ENCODE results near the gene NPL. TPM values are rescaled to one million over a fixed set of nuclear protein-coding genes. Genes with fewer than 3 reads are reported as not detected.

NPL gene
- total RNA-seq, 1 donor from 2014 or later = 5.3 TPM

DNA sequence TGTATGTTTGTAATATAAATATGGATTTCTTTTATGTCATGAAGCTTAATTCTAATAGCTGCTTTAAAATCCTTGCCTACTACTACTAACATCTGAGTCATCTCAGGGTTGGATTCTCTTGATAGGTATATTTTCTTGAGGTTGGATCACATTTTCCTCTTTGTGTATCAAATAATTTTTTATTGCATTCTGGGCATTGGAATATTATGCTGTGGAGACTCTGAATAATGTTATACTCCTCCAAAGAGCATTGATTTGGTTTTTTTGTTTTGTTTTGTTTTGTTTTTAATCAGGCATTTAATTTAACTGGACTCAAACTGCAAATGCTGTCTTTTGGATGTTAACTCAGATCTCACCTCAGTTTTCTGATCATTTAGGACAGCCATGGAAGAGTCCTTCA is 57.5 kb downstream of the NPL start:
- no peak for DNase-seq
- peaks cover 80% of the 10 kb centered on the region for H3K36me3 ChIP-seq

GRCh38 chr1:182848736-182849135 is 59.2 kb downstream of the NPL start:
- Histone ChIP-seq H3K4me3 (no peak overlapping the region), H3K36me3 (peaks cover 92% of the 10 kb centered on the region), H3K9me3 (replicated peaks) (no peaks in the 10 kb centered on the region), H3K4me1 (peaks cover 30% of the 10 kb centered on the region), H3K27ac (replicated peaks) (no peak overlapping the region), H3K27me3 (ENCODE audit: low read depth) (no peaks in the 10 kb centered on the region)
- TF ChIP-seq CTCF (IDR thresholded peaks at IDR 0.05; ENCODE audit: borderline replicate concordance) = no peak
- DNase-seq = no peak
- intact Hi-C loops (cut with micrococcal nuclease) = no loop called here

More for the DNA sequence above, 57.5 kb downstream of the NPL start:
- TF ChIP-seq CTCF (IDR thresholded peaks at IDR 0.05; ENCODE audit: borderline replicate concordance) = no peak
- H3K4me3 ChIP-seq = no peak overlapping the region
- H3K27ac ChIP-seq (replicated peaks) = no peak overlapping the region
- H3K9me3 ChIP-seq (replicated peaks) = no peaks in the 10 kb centered on the region
- H3K4me1 ChIP-seq = peaks cover 46% of the 10 kb centered on the region
- H3K27me3 ChIP-seq (ENCODE audit: low read depth) = no peaks in the 10 kb centered on the region
- intact Hi-C loops (cut with micrococcal nuclease) = no loop called here

DNA sequence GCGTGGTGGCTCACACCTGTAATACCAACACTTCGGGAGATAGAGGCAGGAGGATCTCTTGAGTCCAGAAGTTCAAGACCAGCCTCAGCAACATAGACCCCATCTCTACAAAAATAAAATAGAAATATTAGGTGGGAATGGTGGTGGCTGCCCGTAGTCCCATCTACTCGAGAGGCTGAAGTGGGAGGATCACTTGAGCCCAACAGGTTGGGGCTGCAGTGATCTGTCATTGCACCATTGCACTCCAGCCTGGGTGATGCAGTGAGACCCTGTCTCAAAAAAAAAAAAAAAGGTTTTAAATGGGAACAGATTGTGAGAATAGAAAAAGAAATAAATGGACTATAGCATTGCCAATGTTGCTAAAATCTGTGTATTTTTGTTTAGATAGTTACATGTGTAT is 60.7 kb downstream of the NPL start:
- H3K36me3 ChIP-seq = peaks cover 92% of the 10 kb centered on the region
- no peak for DNase-seq
- intact Hi-C loops (cut with micrococcal nuclease) = no loop called here

GRCh38 chr1:182851825-182852224 is 62.3 kb downstream of the NPL start:
- no peaks in the 10 kb centered on the region for H3K9me3 ChIP-seq (replicated peaks)
- H3K36me3 ChIP-seq = peaks cover 98% of the 10 kb centered on the region
- H3K27ac ChIP-seq (replicated peaks) = no peak overlapping the region
- TF ChIP-seq CTCF (IDR thresholded peaks at IDR 0.05; ENCODE audit: borderline replicate concordance) = no peak
- peaks cover 27% of the 10 kb centered on the region for H3K4me1 ChIP-seq
- DNase-seq = no peak
- H3K4me3 ChIP-seq = no peak overlapping the region
- intact Hi-C loops (cut with micrococcal nuclease) = no loop called here
- no peaks in the 10 kb centered on the region for H3K27me3 ChIP-seq (ENCODE audit: low read depth)

More for the DNA sequence above, 60.7 kb downstream of the NPL start:
- no peak for TF ChIP-seq CTCF (IDR thresholded peaks at IDR 0.05; ENCODE audit: borderline replicate concordance)
- H3K27ac ChIP-seq (replicated peaks) = no peak overlapping the region
- H3K9me3 ChIP-seq (replicated peaks) = no peaks in the 10 kb centered on the region
- no peaks in the 10 kb centered on the region for H3K27me3 ChIP-seq (ENCODE audit: low read depth)
- H3K4me3 ChIP-seq = no peak overlapping the region
- H3K4me1 ChIP-seq = peaks cover 21% of the 10 kb centered on the region

GRCh38 chr1:182855911-182856310 is 66.3 kb downstream of the NPL start:
- H3K27ac ChIP-seq (replicated peaks) = no peak overlapping the region
- H3K36me3 ChIP-seq = peaks cover 98% of the 10 kb centered on the region
- TF ChIP-seq CTCF (IDR thresholded peaks at IDR 0.05; ENCODE audit: borderline replicate concordance) = no peak
- DNase-seq = no peak
- peaks cover 8% of the 10 kb centered on the region for H3K4me1 ChIP-seq
- no peaks in the 10 kb centered on the region for H3K9me3 ChIP-seq (replicated peaks)
- intact Hi-C loops (cut with micrococcal nuclease) = no loop called here
- H3K4me3 ChIP-seq = no peak overlapping the region
- H3K27me3 ChIP-seq (ENCODE audit: low read depth) = no peaks in the 10 kb centered on the region

DNA sequence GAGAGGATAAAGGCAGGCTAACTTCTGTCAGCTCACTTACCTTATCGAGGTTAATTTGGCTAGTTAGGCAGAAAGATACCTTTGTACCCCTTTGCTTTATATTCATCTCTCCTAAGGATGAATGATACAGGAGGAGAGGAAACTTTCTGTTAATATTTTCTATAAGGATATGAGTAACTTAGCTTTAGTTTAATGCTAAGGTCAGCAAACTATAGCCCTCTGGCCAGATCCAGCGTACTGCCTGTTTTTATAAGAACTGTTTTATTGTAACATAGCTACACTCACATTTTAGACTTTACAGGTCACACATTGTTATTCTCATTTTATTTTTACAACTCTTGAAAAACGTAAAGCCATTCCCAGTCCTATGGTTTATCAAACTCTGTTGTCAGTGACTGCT is 67.6 kb downstream of the NPL start:
- DNase-seq = no peak
- H3K36me3 ChIP-seq = peaks cover 100% of the 10 kb centered on the region
- no peaks in the 10 kb centered on the region for H3K9me3 ChIP-seq (replicated peaks)
- TF ChIP-seq CTCF (IDR thresholded peaks at IDR 0.05; ENCODE audit: borderline replicate concordance) = no peak
- intact Hi-C loops (cut with micrococcal nuclease) = no loop called here
- H3K27me3 ChIP-seq (ENCODE audit: low read depth) = no peaks in the 10 kb centered on the region
- peaks cover 8% of the 10 kb centered on the region for H3K4me1 ChIP-seq
- H3K4me3 ChIP-seq = no peak overlapping the region
- H3K27ac ChIP-seq (replicated peaks) = no peak overlapping the region
